HepG2 (cell line): ENCODE results near the gene OGA. TPM values are rescaled to one million over a fixed set of nuclear protein-coding genes. Genes with fewer than 3 reads are reported as not detected.

Experiments
- CHD4 ChIP-seq: fragments of 200-600 bp; sonication (generic); IDR thresholded peaks from 2 replicates; pipeline ENCODE4 v1.7.0; 2017; ENCODE audit warnings: mild to moderate bottlenecking, low read length, borderline replicate concordance
- DNMT3B ChIP-seq: conservative IDR thresholded peaks from 2 replicates; pipeline ENCODE4 v1.6.1; 2016; ENCODE audit warnings: missing biosample characterization, control low read depth
- ETV5 ChIP-seq: IDR thresholded peaks from 2 replicates; pipeline ENCODE4 v1.6.1; 2018; ENCODE audit warnings: missing biosample characterization, missing genetic modification reagents, inconsistent platforms, borderline replicate concordance
- HOXA3 ChIP-seq: sonication (generic); formaldehyde crosslinking; IDR thresholded peaks from 2 replicates; pipeline ENCODE4 v1.5.0; 2020; ENCODE audit warnings: missing genetic modification reagents
- KAT2B ChIP-seq: fragments of 150-350 bp; IDR thresholded peaks from 2 replicates; pipeline ENCODE4 v1.6.1; 2014; ENCODE audit warnings: low read depth, low read length, borderline replicate concordance
- KMT2A ChIP-seq: sonication (generic); formaldehyde crosslinking; IDR thresholded peaks from 2 replicates; pipeline ENCODE4 v1.4.0; 2020; ENCODE audit warnings: missing genetic modification reagents
- MED13 ChIP-seq: sonication (generic); formaldehyde crosslinking; IDR thresholded peaks from 2 replicates; pipeline ENCODE4 v1.5.0; 2020; ENCODE audit warnings: missing genetic modification reagents
- RCOR2 ChIP-seq: IDR thresholded peaks from 2 replicates; pipeline ENCODE4 v1.6.1; 2016; ENCODE audit warnings: missing biosample characterization, missing genetic modification reagents
- THAP8 ChIP-seq: sonication (generic); formaldehyde crosslinking; IDR thresholded peaks from 2 replicates; pipeline ENCODE4 v1.5.1; 2020; ENCODE audit warnings: missing genetic modification reagents, mild to moderate bottlenecking, borderline replicate concordance
- USF2 ChIP-seq, 2 experiments: sonication (generic) in 1 of 2; formaldehyde crosslinking in 1 of 2; IDR thresholded peaks; 2 replicates each; pipeline versions ENCODE4 v1.5.1 to v1.6.1; 2011 to 2020; ENCODE audit warnings: borderline replicate concordance in 1 of 2, low read depth in 1 of 2, low read length in 1 of 2, mild to moderate bottlenecking in 1 of 2, missing genetic modification reagents in 1 of 2, moderate library complexity in 1 of 2
- ZKSCAN8 ChIP-seq: IDR thresholded peaks from 2 replicates; pipeline ENCODE4 v1.6.1; 2016; ENCODE audit warnings: borderline replicate concordance, missing genetic modification reagents, missing compliant biosample characterization
- ZNF124 ChIP-seq: sonication (generic); formaldehyde crosslinking; IDR thresholded peaks from 2 replicates; pipeline ENCODE4 v1.4.0; 2020; ENCODE audit warnings: missing genetic modification reagents
- ZNF180 ChIP-seq: sonication (generic); formaldehyde crosslinking; IDR thresholded peaks from 2 replicates; pipeline ENCODE4 v1.4.0; 2020; ENCODE audit warnings: low read depth, missing genetic modification reagents, borderline replicate concordance
- ZNF230 ChIP-seq: sonication (generic); formaldehyde crosslinking; IDR thresholded peaks from 2 replicates; pipeline ENCODE4 v1.4.0; 2020; ENCODE audit warnings: mild to moderate bottlenecking, missing genetic modification reagents
- ZNF234 ChIP-seq: sonication (generic); formaldehyde crosslinking; conservative IDR thresholded peaks from 2 replicates; pipeline ENCODE4 v1.5.1; 2020; ENCODE audit warnings: mild to moderate bottlenecking, missing genetic modification reagents
- ZNF256 ChIP-seq: sonication (generic); formaldehyde crosslinking; conservative IDR thresholded peaks from 2 replicates; pipeline ENCODE4 v1.4.0; 2020; ENCODE audit warnings: missing genetic modification reagents
- ZNF329 ChIP-seq: sonication (generic); formaldehyde crosslinking; IDR thresholded peaks from 2 replicates; pipeline ENCODE4 v1.9.0; 2021; ENCODE audit warnings: low read depth, mild to moderate bottlenecking, missing genetic modification reagents
- ZNF362 ChIP-seq: sonication (generic); formaldehyde crosslinking; IDR thresholded peaks from 2 replicates; pipeline ENCODE4 v1.4.0; 2020; ENCODE audit warnings: missing genetic modification reagents, mild to moderate bottlenecking, borderline replicate concordance
- ZNF543 ChIP-seq: sonication (generic); formaldehyde crosslinking; IDR thresholded peaks from 2 replicates; pipeline ENCODE4 v1.4.0; 2020; ENCODE audit warnings: mild to moderate bottlenecking, missing genetic modification reagents
- ZNF569 ChIP-seq: sonication (generic); formaldehyde crosslinking; IDR thresholded peaks from 2 replicates; pipeline ENCODE4 v1.5.0; 2020; ENCODE audit warnings: mild to moderate bottlenecking, missing genetic modification reagents, moderate library complexity, borderline replicate concordance
- ZNF747 ChIP-seq: sonication (generic); formaldehyde crosslinking; IDR thresholded peaks from 2 replicates; pipeline ENCODE4 v1.8.1; 2023; ENCODE audit warnings: missing genetic modification reagents, mild to moderate bottlenecking, borderline replicate concordance
- ZNF780A ChIP-seq: sonication (generic); formaldehyde crosslinking; IDR thresholded peaks from 2 replicates; pipeline ENCODE4 v1.8.0; 2022; ENCODE audit warnings: mild to moderate bottlenecking, missing genetic modification reagents, moderate library complexity
- ZNF83 ChIP-seq: sonication (generic); formaldehyde crosslinking; IDR thresholded peaks from 2 replicates; pipeline ENCODE4 v1.4.0; 2020; ENCODE audit warnings: missing genetic modification reagents, mild to moderate bottlenecking, borderline replicate concordance
- polyA plus RNA-seq, 8 experiments: library from polyadenylated mRNA; depleted of rRNA in 3 of 8; stranded (reverse) in 7 of 8; unstranded in 1 of 8; fragments of >200 nt; fragmentation: Illumina TruSeq in 4 of 8; extraction: Trizol in 4 of 8; gene quantifications; 2 replicates each; pipeline versions ENCODE4 v1.2.1 to v1.2.3, GENCODE V29; 2011 to 2016; ENCODE audit warnings: low read depth in 4 of 8, missing spikeins in 1 of 8, mixed read lengths in 1 of 8; ENCODE audit not compliant: insufficient read depth in 1 of 8
- total RNA-seq, 5 experiments: library from RNA; depleted of rRNA; stranded (reverse); fragments of >200 nt; fragmentation: Illumina TruSeq; extraction: Trizol; gene quantifications; 2 replicates each; pipeline ENCODE4 v1.2.3, GENCODE V29; 2016; ENCODE audit warnings: low read depth in 1 of 5
- TF ChIP-seq, protein P1 (sequence below): sonication (generic); formaldehyde crosslinking; IDR thresholded peaks from 2 replicates; pipeline ENCODE4 v1.4.0; 2020; ENCODE audit warnings: mild to moderate bottlenecking, missing genetic modification reagents, borderline replicate concordance

The OGA gene
- total and polyA plus RNA-seq, 2 of the 13 experiments (the other 11 are each of a cell fraction or from before 2014, with no cell fraction given), result 33.2 to 39.8 TPM

- peak; percentile 79 for TF ChIP-seq ETV5 (CRISPR knock-in tag)
- no peak for TF ChIP-seq ZNF747 (CRISPR knock-in tag)
- TF ChIP-seq ZNF83 (CRISPR knock-in tag), result peak; percentile 32; the same call in 1 of the 2 replicates
- no peak for TF ChIP-seq ZNF362 (CRISPR knock-in tag)
- no peak for TF ChIP-seq MED13 (CRISPR knock-in tag)
- no peak for TF ChIP-seq ZNF124
- TF ChIP-seq USF2 (IDR thresholded peaks at IDR 0.05; ENCODE audit: low read depth, low read length), result no peak
- no peak for TF ChIP-seq USF2 (CRISPR knock-in tag; IDR thresholded peaks at IDR 0.05; ENCODE audit: borderline replicate concordance)
- peak; percentile 72; the same call in 1 of the 2 replicates for TF ChIP-seq HOXA3
- TF ChIP-seq ZNF230 (CRISPR knock-in tag), result no peak; the same call in 1 of the 2 replicates
- TF ChIP-seq ZNF569 (CRISPR knock-in tag), result no peak
- no peak for TF ChIP-seq ZNF234
- TF ChIP-seq KMT2A (CRISPR knock-in tag), result peak; percentile 69
- TF ChIP-seq ZNF780A (CRISPR knock-in tag), result no peak
- TF ChIP-seq, protein P1, sequence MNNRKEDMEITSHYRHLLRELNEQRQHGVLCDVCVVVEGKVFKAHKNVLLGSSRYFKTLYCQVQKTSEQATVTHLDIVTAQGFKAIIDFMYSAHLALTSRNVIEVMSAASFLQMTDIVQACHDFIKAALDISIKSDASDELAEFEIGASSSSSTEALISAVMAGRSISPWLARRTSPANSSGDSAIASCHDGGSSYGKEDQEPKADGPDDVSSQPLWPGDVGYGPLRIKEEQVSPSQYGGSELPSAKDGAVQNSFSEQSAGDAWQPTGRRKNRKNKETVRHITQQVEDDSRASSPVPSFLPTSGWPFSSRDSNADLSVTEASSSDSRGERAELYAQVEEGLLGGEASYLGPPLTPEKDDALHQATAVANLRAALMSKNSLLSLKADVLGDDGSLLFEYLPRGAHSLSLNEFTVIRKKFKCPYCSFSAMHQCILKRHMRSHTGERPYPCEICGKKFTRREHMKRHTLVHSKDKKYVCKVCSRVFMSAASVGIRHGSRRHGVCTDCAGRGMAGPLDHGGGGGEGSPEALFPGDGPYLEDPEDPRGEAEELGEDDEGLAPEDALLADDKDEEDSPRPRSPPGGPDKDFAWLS (CRISPR knock-in tag), result no peak
- TF ChIP-seq ZNF180 (CRISPR knock-in tag), result no peak
- no peak for TF ChIP-seq RCOR2
- TF ChIP-seq ZNF329 (CRISPR knock-in tag), result no peak
- TF ChIP-seq DNMT3B (CRISPR knock-in tag), result no peak
- no peak for TF ChIP-seq THAP8 (CRISPR knock-in tag)
- 0 out of 2 replicates have a peak, but pooled peaks have one; percentile 33 for TF ChIP-seq ZNF543 (CRISPR knock-in tag)
- TF ChIP-seq KAT2B, result no peak
- no peak for TF ChIP-seq ZKSCAN8 (CRISPR knock-in tag)
- no peak for TF ChIP-seq ZNF256 (CRISPR knock-in tag)
- no peak for TF ChIP-seq CHD4
Measured at GRCh38 chr10:101782811-101783735, 35.2 kb downstream of the OGA start, which contains the start of gene NPM3 (continued).
